Heart left ventricle (tissue), 13 donors: Measurements from ENCODE around the gene MST1.
"Not testable (repeated sequence)": the region's sequence is repeated elsewhere in the genome, so short reads cannot be mapped to it uniquely, and the experiment has no call there.

ENCODE experiments used
- POLR2A ChIP-seq, 2 donors: fragments of 450-650 bp; IDR thresholded peaks; one replicate each; pipeline ENCODE4 v1.6.1; 2017; ENCODE audit warnings: antibody characterized with exemption in 2 of 2, mild to moderate bottlenecking in 2 of 2, moderate library complexity in 2 of 2
- TF ChIP-seq, protein P1 (sequence below), 12 donors: fragments of 200-600 bp; sonication (generic) in 4 of 12; IDR thresholded peaks; one replicate each; pipeline versions ENCODE4 v1.5.0 to v1.8.0; 2018 to 2022; ENCODE audit warnings: antibody characterized with exemption in 12 of 12, mild to moderate bottlenecking in 5 of 12
- donor health status: ischemic (EF 13 %, LVEDD 7.1; RV severe dilation, severe dysfunction).
- donor health status: DM: no; HTN: yes; CAD: no.
- donor health status: DM: no; HTN: no; CAD: no.
- donor health status: ischemic (EF 25% LVEDD 6.9; RV normal size, moderate dysfunction).
- donor health status: ischemic (EF 25% LVEDD 5.7; RV mildly dilated, moderate dysfunction).
- donor health status: ischemic (EF 35%, LVEDD 5.7; RV mildly dilated, moderate dysfunction).
- donor health status: nonischemic (EF 11% LVEDD 7.7; RV severe dilation, severe dysfunction).
- donor health status: DM: yes; HTN: yes; CAD: no.
- donor health status: PGD.
- donor health status: ischemic (EF 29% LVEDD 5.4; RV normal size, mild dysfunction).
- donor health status: nonischemic (EF 23%, LVEDD 6.1; RV moderate dilation, normal function).

DNA sequence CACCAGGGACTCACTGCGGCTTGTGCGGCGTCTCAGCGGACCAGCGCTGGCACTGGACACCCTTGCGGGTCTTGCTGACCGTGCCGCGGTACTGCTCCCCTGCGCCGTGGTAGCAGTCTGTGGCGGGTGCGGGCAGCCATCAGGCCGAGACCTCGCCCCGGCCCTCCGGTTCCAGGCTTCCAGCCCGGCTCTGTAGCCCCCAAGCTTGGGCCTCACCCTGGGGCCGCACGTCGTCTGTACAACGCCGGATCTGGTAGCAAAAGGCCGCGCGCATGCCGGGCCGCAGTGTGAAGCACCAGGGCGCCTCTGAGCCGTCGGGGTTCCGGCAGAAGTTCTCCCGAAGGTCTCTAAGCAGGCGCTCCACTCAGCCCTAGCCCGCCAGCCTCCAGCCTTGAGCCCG is 3.4 kb downstream of the MST1 start:
- TF ChIP-seq, protein P1, sequence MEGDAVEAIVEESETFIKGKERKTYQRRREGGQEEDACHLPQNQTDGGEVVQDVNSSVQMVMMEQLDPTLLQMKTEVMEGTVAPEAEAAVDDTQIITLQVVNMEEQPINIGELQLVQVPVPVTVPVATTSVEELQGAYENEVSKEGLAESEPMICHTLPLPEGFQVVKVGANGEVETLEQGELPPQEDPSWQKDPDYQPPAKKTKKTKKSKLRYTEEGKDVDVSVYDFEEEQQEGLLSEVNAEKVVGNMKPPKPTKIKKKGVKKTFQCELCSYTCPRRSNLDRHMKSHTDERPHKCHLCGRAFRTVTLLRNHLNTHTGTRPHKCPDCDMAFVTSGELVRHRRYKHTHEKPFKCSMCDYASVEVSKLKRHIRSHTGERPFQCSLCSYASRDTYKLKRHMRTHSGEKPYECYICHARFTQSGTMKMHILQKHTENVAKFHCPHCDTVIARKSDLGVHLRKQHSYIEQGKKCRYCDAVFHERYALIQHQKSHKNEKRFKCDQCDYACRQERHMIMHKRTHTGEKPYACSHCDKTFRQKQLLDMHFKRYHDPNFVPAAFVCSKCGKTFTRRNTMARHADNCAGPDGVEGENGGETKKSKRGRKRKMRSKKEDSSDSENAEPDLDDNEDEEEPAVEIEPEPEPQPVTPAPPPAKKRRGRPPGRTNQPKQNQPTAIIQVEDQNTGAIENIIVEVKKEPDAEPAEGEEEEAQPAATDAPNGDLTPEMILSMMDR (IDR thresholded peaks at IDR 0.05): not testable (repeated sequence)
- not testable (repeated sequence) for TF ChIP-seq POLR2A (IDR thresholded peaks at IDR 0.05)
